HepG2 (cell line): Measurements from ENCODE around the gene ENTPD2. TPM values are rescaled to one million over a fixed set of nuclear protein-coding genes. Genes with fewer than 3 reads are reported as not detected.

Source experiments
- ARID5B ChIP-seq: IDR thresholded peaks from 2 replicates; pipeline ENCODE4 v1.4.0; 2020; ENCODE audit warnings: mild to moderate bottlenecking, missing genetic modification reagents
- FIP1L1 ChIP-seq: fragments of 200-400 bp; formaldehyde crosslinking; IDR thresholded peaks from 2 replicates; pipeline ENCODE4 v1.6.1; 2018; ENCODE audit warnings: low read depth, mild to moderate bottlenecking, low read length, moderate library complexity, borderline replicate concordance; ENCODE audit not compliant: insufficient read depth
- HMGXB3 ChIP-seq: sonication (generic); formaldehyde crosslinking; IDR thresholded peaks from 2 replicates; pipeline ENCODE4 v1.4.0; 2020; ENCODE audit warnings: missing genetic modification reagents, borderline replicate concordance
- KDM1A ChIP-seq: IDR thresholded peaks from 2 replicates; pipeline ENCODE4 v1.6.1; 2016; ENCODE audit warnings: missing compliant biosample characterization
- MATR3 ChIP-seq: sonication (generic); formaldehyde crosslinking; IDR thresholded peaks from 2 replicates; pipeline ENCODE4 v1.4.0; 2020; ENCODE audit warnings: missing genetic modification reagents
- SIN3A ChIP-seq: IDR thresholded peaks from 2 replicates; pipeline ENCODE4 v1.6.1; 2011; ENCODE audit warnings: low read depth, mild to moderate bottlenecking, control low read depth, low read length, borderline replicate concordance
- SMAD9 ChIP-seq: sonication (generic); formaldehyde crosslinking; IDR thresholded peaks from 2 replicates; pipeline ENCODE4 v1.5.1; 2020; ENCODE audit warnings: mild to moderate bottlenecking, missing genetic modification reagents
- ZBTB49 ChIP-seq: sonication (generic); formaldehyde crosslinking; IDR thresholded peaks from 2 replicates; pipeline ENCODE4 v1.4.0; 2020; ENCODE audit warnings: missing genetic modification reagents, borderline replicate concordance
- ZNF570 ChIP-seq: sonication (generic); formaldehyde crosslinking; IDR thresholded peaks from 2 replicates; pipeline ENCODE4 v1.4.0; 2020; ENCODE audit warnings: mild to moderate bottlenecking, missing genetic modification reagents, borderline replicate concordance
- polyA plus RNA-seq, 8 experiments: library from polyadenylated mRNA; depleted of rRNA in 3 of 8; stranded (reverse) in 7 of 8; unstranded in 1 of 8; fragments of >200 nt; fragmentation: Illumina TruSeq in 4 of 8; extraction: Trizol in 4 of 8; gene quantifications; 2 replicates each; pipeline versions ENCODE4 v1.2.1 to v1.2.3, GENCODE V29; 2011 to 2016; ENCODE audit warnings: low read depth in 4 of 8, missing spikeins in 1 of 8, mixed read lengths in 1 of 8; ENCODE audit not compliant: insufficient read depth in 1 of 8
- total RNA-seq, 5 experiments: library from RNA; depleted of rRNA; stranded (reverse); fragments of >200 nt; fragmentation: Illumina TruSeq; extraction: Trizol; gene quantifications; 2 replicates each; pipeline ENCODE4 v1.2.3, GENCODE V29; 2016; ENCODE audit warnings: low read depth in 1 of 5
- TF ChIP-seq, protein P1 (sequence below): sonication (generic); formaldehyde crosslinking; IDR thresholded peaks from 2 replicates; pipeline ENCODE4 v1.5.1; 2020; ENCODE audit warnings: missing genetic modification reagents, mild to moderate bottlenecking, borderline replicate concordance
- TF ChIP-seq, protein P2 (sequence below): sonication (generic); formaldehyde crosslinking; IDR thresholded peaks from 2 replicates; pipeline ENCODE4 v1.5.0; 2020; ENCODE audit warnings: missing genetic modification reagents, mild to moderate bottlenecking, borderline replicate concordance

ENTPD2 gene
- total and polyA plus RNA-seq, 2 of the 13 experiments (the other 11 are each of a cell fraction or from before 2014, with no cell fraction given), result 0.95 to 3.2 TPM

GRCh38 chr9:137053944-137054931 is at the start of gene ENTPD2 (continued):
- no peak for TF ChIP-seq ZBTB49 (CRISPR knock-in tag)
- no peak for TF ChIP-seq ZNF570 (CRISPR knock-in tag)
- no peak for TF ChIP-seq ARID5B (CRISPR knock-in tag)
- TF ChIP-seq, protein P1, sequence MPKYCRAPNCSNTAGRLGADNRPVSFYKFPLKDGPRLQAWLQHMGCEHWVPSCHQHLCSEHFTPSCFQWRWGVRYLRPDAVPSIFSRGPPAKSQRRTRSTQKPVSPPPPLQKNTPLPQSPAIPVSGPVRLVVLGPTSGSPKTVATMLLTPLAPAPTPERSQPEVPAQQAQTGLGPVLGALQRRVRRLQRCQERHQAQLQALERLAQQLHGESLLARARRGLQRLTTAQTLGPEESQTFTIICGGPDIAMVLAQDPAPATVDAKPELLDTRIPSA (CRISPR knock-in tag), result no peak
- TF ChIP-seq SIN3A, result peak; percentile 63; the same call in 1 of the 2 replicates
- TF ChIP-seq MATR3 (CRISPR knock-in tag), result no peak
- TF ChIP-seq, protein P2, sequence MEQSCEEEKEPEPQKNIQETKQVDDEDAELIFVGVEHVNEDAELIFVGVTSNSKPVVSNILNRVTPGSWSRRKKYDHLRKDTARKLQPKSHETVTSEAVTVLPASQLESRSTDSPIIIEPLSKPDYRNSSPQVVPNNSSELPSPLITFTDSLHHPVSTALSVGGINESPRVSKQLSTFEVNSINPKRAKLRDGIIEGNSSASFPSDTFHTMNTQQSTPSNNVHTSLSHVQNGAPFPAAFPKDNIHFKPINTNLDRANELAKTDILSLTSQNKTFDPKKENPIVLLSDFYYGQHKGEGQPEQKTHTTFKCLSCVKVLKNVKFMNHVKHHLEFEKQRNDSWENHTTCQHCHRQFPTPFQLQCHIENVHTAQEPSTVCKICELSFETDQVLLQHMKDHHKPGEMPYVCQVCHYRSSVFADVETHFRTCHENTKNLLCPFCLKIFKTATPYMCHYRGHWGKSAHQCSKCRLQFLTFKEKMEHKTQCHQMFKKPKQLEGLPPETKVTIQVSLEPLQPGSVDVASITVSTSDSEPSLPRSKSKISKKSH (CRISPR knock-in tag), result no peak
- no peak for TF ChIP-seq KDM1A (CRISPR knock-in tag)
- no peak for TF ChIP-seq SMAD9 (CRISPR knock-in tag)
- TF ChIP-seq HMGXB3, result 0 out of 2 replicates have a peak, but pooled peaks have one; percentile 23
- TF ChIP-seq FIP1L1, result no peak
